Activated CD4-positive, CD25-positive, alpha-beta regulatory T cell treated with anti-CD3 and anti-CD28 coated beads, Interleukin-2, amount 50 U/mL, for 24 hours (primary cell): ENCODE measurements around the gene KCNJ4.

Experiments used
- ATAC-seq, 2 donors: fragments of 150-1000 bp; cut with Tn5 transposase; one replicate each; pipeline ENCODE4 v1.10.0; 2021; ENCODE audit warnings: mild to moderate bottlenecking in 1 of 2, moderate library complexity in 1 of 2

KCNJ4 gene

DNA sequence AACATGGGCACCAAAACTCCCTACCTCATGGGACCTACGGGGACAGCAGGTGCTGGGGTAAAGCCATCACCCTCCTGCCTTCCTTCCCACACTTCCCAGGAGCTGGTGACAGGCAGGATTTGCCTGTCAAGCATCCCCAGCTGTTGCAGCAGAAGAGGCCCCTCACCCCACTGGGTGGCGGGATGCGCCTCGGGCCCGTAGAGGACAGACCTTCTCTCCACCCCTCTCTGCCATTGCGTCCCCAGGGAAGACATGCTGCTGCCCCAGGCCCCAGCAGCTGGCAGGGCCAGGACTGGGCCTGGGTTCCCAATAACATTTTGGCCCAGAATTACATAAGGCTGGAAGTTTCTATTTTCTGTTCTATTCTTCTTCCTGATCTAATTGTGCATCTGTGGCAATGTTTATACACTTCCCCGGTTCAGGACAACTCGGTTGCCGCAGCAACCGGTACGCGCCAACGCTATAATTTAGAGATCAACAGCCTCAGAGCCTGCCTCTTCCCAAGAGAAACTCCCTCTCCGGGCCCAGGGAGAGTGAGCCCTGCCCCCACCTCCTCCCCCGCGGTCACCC lies 25.4 kb downstream of the KCNJ4 start:
- no peak for ATAC-seq

DNA sequence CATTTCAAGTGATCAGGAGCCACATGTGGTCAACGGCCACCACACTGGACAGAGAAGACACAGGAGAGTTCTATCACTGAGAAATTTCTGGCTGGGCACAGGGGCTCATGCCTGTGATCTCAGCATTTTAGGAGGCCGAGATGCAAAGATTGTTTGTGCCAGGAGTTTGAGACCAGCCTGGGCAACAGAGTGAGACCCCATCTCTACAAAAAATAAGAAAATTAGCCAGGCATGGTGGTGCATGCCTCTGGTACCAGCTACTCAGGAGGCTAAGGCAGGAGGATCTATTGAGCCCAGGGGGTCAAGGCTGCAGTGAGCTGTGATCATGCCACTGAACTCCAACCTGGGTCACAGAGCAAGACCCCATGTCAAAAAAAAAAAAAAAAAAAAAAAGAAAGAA lies 26.3 kb downstream of the KCNJ4 start:
- no peak for ATAC-seq

DNA sequence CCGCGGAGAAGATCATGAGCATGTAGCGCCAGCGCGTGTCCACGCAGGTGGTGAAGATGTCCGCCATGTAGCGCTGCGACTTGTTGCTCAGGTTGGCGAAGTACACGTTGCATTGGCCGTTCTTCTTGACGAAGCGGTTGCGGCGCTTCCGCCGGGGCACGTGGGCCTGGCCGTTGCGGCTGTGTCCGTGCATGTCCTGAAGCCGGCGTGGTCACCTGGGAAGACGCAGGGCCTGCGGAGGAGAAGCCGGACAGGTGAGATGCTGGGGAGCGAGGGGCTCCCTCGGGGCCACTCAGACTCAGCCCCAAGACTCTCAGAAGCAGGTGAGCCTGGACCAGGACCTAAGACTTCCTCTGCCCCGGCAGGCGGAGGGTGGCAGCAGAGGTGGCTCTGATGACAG lies 27.1 kb downstream of the KCNJ4 start:
- ATAC-seq, result no peak

GRCh38 chr22:38427465-38427864 lies 27.5 kb downstream of the KCNJ4 start:
- no peak for ATAC-seq

DNA sequence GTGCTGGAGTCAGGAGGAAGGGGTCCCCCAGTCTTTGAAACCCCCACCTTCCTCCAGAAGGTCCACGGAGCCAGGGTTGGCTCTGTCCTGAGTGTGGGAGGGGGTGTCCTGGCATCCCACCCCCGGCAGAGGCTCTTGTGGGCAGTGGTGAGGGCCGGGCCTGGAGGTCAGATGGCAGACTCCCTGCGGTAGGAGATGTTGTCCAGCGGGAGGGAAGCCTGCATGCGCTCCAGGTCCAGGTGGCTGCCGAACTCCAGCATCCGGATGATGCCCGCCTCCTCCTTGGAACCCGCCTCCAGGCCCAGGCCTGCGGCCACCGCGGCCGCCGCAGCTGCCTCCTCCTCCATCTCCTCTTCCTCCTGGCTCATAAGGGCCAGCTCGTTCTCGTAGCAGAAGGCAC lies 28.4 kb downstream of the KCNJ4 start:
- ATAC-seq, result no peak

DNA sequence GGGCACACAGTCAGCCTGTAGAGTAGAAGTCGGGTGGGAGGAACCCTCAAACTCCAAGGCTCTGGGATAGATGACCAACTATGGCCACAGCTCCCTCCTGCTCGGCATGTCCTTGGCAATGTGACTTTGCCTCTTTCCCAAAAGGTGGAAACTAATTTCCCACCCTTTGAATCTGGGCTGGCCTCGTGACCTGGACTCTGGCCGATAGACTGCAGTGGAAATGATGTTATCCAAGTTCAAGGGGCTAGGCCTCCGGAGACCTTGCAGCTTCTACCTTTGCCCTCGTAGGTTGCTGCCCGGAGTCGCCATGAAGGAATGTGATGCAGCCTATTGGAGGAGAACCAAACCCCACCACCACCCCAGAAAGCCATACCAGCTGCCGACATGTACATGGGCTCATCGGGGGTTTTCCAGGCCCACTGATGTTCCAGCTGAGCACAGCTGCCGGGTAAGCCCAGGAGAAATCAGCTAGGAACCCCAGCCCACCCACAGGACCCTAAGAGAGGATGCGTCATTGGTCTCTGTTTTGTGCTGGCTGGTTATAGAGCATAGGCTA lies 30.4 kb downstream of the KCNJ4 start:
- no peak for ATAC-seq

- no peak for ATAC-seq
Measured at GRCh38 chr22:38423512-38424503, 31.2 kb downstream of the KCNJ4 start.

- no peak for ATAC-seq
Measured at GRCh38 chr22:38422611-38423511, 32.1 kb downstream of the KCNJ4 start.

DNA sequence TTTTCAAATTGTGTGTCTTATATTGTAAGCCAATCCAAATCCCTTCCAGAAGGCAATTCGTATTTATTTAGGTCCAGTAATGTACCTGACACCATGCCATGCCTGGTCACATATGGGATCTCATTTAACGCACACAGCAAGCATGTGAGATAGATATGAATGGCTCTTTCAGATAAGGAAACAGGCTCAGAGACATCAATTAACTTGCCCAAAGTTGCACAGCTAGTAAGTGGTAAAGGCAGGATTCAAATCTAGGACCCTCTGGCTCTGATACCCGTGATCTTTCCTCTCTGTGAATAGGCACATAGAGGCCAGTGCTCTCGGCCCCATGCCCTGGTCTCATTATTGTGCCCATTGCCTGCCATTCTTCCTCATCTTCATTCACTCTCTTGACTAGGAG lies 34.3 kb downstream of the KCNJ4 start:
- ATAC-seq, result no peak

DNA sequence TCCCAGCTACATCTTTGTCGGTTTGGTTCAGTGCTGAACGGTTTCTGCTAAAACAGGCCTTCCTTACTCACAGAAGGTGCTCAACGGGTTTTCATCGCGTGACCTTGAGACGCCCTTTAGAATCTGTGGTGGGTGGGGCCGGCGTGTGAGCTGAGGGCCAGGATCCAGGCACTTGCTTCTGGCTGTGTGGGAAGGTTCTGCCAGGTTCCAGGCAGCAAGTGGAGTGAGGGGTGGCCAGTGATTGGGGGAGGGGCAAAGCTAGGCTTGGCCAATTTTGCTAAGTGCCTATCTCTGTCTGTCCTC lies 35.2 kb downstream of the KCNJ4 start:
- no peak for ATAC-seq

- no peak for ATAC-seq
Measured at GRCh38 chr22:38419121-38419857, 35.7 kb downstream of the KCNJ4 start.

DNA sequence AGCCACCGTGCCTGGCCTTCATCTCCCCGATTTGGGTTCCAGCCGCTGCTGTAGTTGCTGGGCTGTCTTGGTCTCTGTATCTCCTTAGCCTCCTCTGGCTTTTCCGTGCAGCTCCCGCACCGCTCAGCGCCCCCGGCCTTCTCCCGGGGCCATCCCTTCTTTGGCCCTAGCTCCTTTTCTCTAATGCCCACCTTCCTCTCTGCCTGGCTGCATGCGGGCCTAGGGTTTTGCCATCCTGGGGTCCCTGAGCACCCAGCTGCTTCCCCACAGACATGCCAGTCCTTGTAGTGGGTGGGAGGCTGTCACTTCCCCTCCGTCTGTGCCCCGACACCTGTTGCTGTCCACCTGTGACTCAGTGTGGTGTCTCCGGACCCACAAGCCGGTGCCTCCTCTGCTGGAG lies 36.4 kb downstream of the KCNJ4 start:
- ATAC-seq, result no peak

- ATAC-seq, result no peak
Measured at GRCh38 chr22:38417252-38418060, 37.5 kb downstream of the KCNJ4 start.

- no peak for ATAC-seq
Measured at GRCh38 chr22:38416621-38417251, 38.3 kb downstream of the KCNJ4 start.

GRCh38 chr22:38415561-38416321 lies 39.3 kb downstream of the KCNJ4 start:
- no peak for ATAC-seq

DNA sequence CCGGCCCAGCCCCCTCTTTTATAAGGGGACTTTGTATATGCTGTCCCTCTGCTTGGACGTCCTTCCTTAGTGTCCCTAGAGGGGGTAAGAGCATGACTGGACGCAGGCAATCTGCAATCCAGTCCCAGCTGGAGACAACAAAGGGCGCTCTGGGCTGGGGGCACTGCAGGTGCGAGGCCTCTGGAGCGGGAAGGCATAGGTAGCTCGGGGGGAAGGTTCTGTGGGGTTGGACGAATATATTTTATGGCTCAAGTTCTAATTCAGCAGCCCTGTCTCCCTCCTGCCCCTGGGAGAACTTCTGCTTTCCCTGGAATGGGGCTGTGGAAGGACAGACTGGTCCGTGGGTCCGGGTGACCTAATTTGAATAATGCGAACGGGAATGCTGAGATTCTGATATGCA lies 40.0 kb downstream of the KCNJ4 start:
- ATAC-seq, result no peak

GRCh38 chr22:38414009-38414395 lies 41.0 kb downstream of the KCNJ4 start:
- ATAC-seq, result no peak

DNA sequence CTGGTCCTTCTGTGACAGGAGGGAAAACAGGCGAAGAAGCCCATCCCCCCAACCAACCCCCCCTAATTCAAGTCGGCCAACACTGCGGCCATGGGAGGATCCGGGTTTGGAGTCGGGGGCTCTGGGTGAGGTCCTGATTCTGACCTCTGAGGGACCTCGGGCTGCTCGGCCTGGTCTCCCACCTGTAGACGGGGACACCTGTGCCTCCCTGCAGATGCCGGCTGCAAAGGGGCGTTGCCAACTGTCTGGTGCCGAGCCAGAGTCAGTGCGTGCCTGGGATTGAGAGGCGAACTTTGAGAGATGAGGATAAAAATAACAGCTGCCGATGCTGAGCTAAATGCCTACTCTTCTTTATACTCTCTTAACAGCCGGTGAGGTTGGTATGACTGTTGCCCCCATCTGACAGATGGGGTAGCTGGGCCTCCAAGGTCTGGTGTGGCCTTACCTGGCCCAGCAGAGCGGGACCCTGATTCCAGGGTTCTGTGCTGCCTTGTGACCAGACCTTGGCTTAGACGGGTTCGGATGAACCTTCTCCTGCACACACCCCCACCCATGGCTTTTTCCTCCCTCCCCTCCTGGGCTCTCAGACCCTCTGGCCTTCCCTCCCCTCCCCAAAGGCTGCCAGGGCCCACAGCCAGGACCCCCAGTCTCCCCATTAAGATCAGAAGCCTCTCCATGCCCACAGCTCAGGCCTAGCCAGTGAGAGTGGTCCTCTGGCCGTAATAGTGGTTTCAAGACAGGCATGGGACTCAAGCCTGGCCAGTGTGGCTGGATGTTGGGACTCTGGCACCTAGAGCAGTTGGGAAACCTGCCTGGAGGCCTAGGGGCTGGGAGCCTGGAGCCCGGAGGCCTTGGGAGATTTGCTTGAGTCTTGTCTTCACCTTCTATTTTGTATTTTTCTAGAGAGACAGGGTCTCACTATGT lies 41.7 kb downstream of the KCNJ4 start:
- no peak for ATAC-seq
